NT2/D1 (cell line): Measurements from ENCODE around the gene WWTR1.

Experiments used
- SUZ12 ChIP-seq: IDR thresholded peaks from 2 replicates; pipeline ENCODE4 v1.6.1; 2011; ENCODE audit not compliant: insufficient read length, insufficient read depth; ENCODE audit errors: extremely low read depth
- YY1 ChIP-seq: IDR thresholded peaks from 2 replicates; pipeline ENCODE4 v1.6.1; 2011; ENCODE audit not compliant: insufficient read length, insufficient read depth

DNA sequence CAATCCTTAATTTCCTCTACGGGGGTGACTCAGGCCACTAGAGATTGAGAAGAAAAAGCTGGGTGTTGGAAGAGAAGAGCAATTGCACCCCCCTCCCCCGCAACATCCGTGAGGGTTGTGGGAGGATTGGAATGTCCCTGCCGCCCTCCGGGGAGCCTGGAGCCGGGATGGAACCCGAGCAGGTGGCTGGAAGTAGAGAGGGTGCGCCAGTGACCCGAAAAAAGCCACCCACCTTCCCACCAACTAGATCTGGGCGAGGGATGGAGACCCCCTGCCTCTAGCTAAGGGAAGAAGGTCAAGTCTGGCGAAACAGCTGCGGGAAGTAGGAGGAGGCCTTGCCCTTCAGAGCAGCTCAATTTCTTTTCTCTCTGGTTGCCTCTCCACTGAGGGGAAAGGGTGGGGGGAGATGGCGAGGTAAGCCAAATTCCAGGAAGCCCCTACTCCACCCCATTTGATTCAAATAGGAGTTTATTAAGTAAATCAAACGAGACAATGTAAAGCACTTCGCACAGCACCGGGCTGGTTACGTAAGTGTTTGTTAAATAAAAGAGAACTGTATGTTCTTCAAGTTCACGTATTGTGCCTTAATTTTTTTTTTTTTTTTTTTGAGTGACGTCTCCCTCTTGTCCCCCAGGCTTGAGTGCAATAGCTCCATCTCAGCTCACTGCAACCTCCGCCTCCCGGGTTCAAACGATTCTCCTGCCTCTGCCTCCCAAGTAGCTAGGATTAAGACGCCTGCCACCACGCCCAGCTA lies 1.1 kb upstream of the WWTR1 start:
- no peak for TF ChIP-seq YY1
- TF ChIP-seq SUZ12: no peak
